ENCODE measurements around the gene DDI2. TPM values are rescaled to one million over a fixed set of nuclear protein-coding genes. Genes with fewer than 3 reads are reported as not detected.

DDI2 gene
- total RNA-seq, 1 donor from 2014 or later, result 33.0 TPM

DNA sequence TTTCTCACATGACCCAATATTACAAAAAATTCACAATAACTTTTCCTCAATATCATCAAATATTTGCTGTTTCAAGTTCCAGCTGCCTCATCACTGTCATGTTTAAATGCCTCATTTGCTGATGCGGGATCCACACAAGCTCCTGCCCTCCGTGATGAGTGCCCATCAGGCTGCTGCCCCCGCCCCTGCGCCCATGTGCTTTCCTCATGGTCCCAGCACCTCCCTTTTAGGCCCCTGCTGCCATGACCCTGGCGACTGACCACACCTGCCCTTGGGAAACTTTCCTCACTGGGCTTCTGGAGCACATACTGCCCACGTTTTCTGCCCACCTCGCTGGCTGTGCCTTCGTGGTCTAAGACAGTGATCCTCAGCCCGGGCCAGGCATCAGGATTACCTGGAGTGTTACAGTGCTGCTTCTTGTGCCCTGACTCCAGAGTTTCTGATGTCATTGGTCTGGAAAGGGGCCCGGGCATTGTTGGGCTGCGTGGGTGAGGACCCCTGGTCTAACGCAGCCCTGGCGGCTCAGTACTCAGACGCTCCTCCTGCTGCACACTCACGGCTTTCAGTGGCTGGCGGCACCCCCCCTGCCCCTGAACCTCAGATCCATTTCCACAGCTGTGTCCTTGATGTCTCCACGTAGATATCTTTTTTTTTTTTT lies 87.4 kb downstream of the DDI2 start:
- Mint-ChIP-seq H3K4me1 (peaks cover 6% of the 10 kb centered on the region), H3K4me3 (no peak overlapping the region), H3K9me3 (no peaks in the 10 kb centered on the region), H3K27ac (ENCODE audit: unreplicated experiment) (no peak overlapping the region), H3K36me3 (ENCODE audit: low read depth) (no peaks in the 10 kb centered on the region), H3K27me3 (ENCODE audit: low read depth) (no peaks in the 10 kb centered on the region)
- TF ChIP-seq, protein P1, sequence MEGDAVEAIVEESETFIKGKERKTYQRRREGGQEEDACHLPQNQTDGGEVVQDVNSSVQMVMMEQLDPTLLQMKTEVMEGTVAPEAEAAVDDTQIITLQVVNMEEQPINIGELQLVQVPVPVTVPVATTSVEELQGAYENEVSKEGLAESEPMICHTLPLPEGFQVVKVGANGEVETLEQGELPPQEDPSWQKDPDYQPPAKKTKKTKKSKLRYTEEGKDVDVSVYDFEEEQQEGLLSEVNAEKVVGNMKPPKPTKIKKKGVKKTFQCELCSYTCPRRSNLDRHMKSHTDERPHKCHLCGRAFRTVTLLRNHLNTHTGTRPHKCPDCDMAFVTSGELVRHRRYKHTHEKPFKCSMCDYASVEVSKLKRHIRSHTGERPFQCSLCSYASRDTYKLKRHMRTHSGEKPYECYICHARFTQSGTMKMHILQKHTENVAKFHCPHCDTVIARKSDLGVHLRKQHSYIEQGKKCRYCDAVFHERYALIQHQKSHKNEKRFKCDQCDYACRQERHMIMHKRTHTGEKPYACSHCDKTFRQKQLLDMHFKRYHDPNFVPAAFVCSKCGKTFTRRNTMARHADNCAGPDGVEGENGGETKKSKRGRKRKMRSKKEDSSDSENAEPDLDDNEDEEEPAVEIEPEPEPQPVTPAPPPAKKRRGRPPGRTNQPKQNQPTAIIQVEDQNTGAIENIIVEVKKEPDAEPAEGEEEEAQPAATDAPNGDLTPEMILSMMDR (conservative IDR thresholded peaks at IDR 0.05), result no peak
- no peak for DNase-seq (ENCODE audit: low read depth, low spot score)

DNA sequence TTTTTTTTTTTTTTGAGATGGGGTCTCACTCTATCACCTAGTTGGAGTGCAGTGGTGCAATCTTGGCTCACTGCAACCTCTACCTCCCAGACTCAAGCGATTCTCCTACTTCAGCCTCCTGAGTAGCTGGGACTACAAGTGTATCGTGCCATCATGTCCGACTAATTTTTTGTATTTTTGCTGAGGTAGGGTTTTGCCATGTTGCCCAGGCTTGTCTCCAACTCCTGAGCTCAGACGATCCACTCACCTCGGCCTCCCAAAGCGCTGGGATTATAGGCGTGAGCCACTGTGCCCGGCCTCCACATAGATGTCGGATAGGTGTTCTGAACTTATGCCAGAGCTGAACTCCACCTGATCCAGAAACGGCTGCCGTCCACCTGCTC lies 87.9 kb downstream of the DDI2 start:
- Mint-ChIP-seq H3K4me1 (peaks cover 6% of the 10 kb centered on the region), H3K27me3 (ENCODE audit: low read depth) (no peaks in the 10 kb centered on the region), H3K36me3 (ENCODE audit: low read depth) (no peaks in the 10 kb centered on the region), H3K27ac (ENCODE audit: unreplicated experiment) (no peak overlapping the region), H3K9me3 (no peaks in the 10 kb centered on the region), H3K4me3 (no peak overlapping the region)
- no peak for DNase-seq (ENCODE audit: low read depth, low spot score)
- TF ChIP-seq, protein P1 (conservative IDR thresholded peaks at IDR 0.05), result no peak

DNA sequence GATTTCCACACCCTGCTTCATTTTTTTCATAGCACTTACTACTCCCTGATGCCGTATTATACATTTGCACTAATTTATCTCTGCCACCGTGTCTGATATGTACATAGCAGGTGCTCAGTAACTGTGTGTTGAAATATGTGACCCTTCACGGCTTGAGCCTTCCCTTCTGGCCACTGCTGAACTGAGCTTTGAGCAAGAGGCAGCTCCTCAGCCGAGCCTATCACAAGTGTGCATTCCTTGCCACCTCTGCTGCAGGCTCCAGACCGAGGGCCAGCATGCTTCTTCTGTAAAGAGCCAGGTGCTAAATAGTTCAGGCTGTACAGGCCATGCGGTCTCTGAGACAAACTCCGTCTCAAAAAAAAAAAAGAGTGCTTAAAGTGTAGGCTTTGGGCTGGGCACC lies 89.5 kb downstream of the DDI2 start:
- DNase-seq (ENCODE audit: low read depth, low spot score), result no peak
- Mint-ChIP-seq H3K36me3 (ENCODE audit: low read depth) (no peaks in the 10 kb centered on the region), H3K4me3 (no peak overlapping the region), H3K4me1 (peaks cover 6% of the 10 kb centered on the region), H3K27me3 (ENCODE audit: low read depth) (no peaks in the 10 kb centered on the region), H3K27ac (ENCODE audit: unreplicated experiment) (peak overlapping the region; percentile 80), H3K9me3 (no peaks in the 10 kb centered on the region)
- TF ChIP-seq, protein P1 (conservative IDR thresholded peaks at IDR 0.05), result no peak

DNA sequence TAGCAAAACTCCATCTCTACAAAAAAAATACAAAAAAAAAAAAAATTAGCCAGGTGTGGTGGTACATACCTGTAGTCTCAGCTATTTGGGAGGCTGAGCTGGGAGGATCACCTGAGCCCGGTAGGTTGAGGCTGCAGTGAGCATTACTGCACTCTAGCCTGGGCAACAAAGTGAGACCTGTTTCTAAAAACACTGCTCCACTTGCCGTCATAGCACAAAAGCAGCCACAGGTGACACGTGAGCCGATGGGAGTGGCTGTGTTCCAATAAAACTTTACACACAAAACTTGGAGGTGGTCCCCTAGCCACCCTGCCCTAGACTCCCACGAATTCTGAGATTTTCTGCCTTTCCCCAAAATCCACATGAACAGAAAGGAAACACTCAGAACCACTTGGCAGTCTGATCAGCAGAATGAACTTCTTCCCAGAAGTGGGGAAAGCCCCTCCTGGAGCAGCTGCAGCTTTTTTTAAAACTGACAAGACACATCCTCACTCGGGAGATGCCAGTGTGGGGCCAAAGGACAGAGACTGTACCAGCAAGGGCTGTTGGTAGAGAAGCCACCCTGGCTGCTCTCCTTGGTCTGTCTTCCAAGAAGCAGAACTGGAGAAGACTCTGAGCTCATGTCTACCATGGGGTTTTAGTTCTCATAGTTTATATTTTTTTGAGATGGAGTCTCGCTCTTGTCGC lies 90.1 kb downstream of the DDI2 start:
- no peak overlapping the region for H3K4me3 Mint-ChIP-seq
- H3K36me3 Mint-ChIP-seq (ENCODE audit: low read depth), result no peaks in the 10 kb centered on the region
- no peak overlapping the region for H3K27ac Mint-ChIP-seq (ENCODE audit: unreplicated experiment)
- H3K27me3 Mint-ChIP-seq (ENCODE audit: low read depth), result no peaks in the 10 kb centered on the region
- no peak for DNase-seq (ENCODE audit: low read depth, low spot score)
- H3K9me3 Mint-ChIP-seq, result no peaks in the 10 kb centered on the region
- TF ChIP-seq, protein P1 (conservative IDR thresholded peaks at IDR 0.05), result no peak
- peaks cover 6% of the 10 kb centered on the region for H3K4me1 Mint-ChIP-seq

DNA sequence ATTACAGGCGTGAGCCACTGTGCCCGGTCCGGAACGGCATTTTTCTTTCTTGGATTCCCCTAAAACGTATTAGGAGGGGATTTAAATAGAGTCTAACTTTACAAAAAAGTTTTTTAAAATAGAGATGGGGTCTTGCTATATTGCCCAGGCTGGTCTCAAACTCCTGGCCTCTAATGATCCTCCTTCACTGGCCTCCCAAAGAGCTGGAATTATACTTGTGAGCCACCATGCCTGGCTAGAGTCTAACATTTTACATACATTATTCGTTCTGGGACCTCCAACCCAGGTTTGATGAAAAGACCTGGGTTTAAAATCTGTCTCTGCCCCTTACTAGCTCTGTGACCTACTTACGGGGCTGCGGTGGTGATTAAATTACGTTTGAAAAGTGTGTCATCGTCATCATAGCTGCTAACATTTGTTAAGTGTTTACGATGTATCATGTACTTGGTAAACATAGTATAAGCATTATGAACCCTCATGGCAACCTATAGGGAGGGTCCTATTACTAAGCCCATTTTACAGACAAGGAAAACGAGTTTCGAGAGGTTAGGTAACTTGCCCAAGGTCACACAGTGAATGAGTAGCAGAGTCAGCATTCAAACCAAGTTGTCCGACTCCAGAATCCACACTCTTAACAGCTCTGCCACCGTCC lies 91.4 kb downstream of the DDI2 start:
- H3K9me3 Mint-ChIP-seq, result no peaks in the 10 kb centered on the region
- no peak for DNase-seq (ENCODE audit: low read depth, low spot score)
- TF ChIP-seq, protein P1 (conservative IDR thresholded peaks at IDR 0.05), result no peak
- H3K27me3 Mint-ChIP-seq (ENCODE audit: low read depth), result no peaks in the 10 kb centered on the region
- no peak overlapping the region for H3K4me3 Mint-ChIP-seq
- H3K36me3 Mint-ChIP-seq (ENCODE audit: low read depth), result no peaks in the 10 kb centered on the region
- no peak overlapping the region for H3K27ac Mint-ChIP-seq (ENCODE audit: unreplicated experiment)
- H3K4me1 Mint-ChIP-seq, result no peaks in the 10 kb centered on the region

Data from neural crest cell (in vitro differentiated cells).